B cell (primary cell): Measurements from ENCODE around the gene ZNG1B.
"Not testable (repeated sequence)": the region's sequence is repeated elsewhere in the genome, so short reads cannot be mapped to it uniquely, and the experiment has no call there.

Experiments used
- CTCF ChIP-seq: fragments of 200-600 bp; IDR thresholded peaks from one replicate; pipeline ENCODE4 v1.8.0; 2022; ENCODE audit warnings: antibody characterized with exemption, mild to moderate bottlenecking
- EZH2 ChIP-seq: IDR thresholded peaks from 2 replicates; pipeline ENCODE4 v1.6.1; 2012; ENCODE audit warnings: borderline replicate concordance, low read depth, mild to moderate bottlenecking, moderate library complexity, low read length; ENCODE audit not compliant: insufficient read depth, poor library complexity, severe bottlenecking

DNA sequence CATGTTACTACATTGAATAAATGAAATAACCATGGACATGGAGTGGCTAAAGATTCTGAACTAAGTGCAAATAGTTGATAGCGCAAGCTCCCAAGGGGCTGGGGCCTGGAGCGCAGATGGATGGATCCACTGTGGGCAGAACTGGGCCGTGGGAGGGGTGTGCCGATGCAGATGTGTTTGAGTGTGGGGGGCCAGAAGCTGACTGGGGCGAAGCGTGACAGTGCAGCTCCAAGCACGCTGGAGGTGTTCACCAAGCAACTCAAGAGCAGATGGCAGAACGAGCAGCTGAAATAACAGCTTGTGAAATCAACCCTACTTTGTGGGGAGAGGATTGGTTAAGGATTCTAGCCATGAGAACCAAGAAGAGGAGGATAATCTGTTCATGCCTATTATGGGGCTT is 78.0 kb downstream of the ZNG1B start:
- TF ChIP-seq CTCF, EZH2: not testable (repeated sequence)
